Left lung (tissue), 10 donors: ENCODE data around the gene CD164L2. TPM values are rescaled to one million over a fixed set of nuclear protein-coding genes. Genes with fewer than 3 reads are reported as not detected.

Experiments
- ATAC-seq: fragments of 200-7000 bp; cut with Tn5 transposase; one replicate; pipeline ENCODE4 v1.9.1; 2020; ENCODE audit warnings: moderate library complexity
- DNase-seq, 4 donors: peaks; one replicate each; pipeline ENCODE4 v3.0.0-alpha.2; 2013 to 2020
- H3K27ac ChIP-seq, 2 donors: fragments of 200-600 bp; sonication (generic) in 1 of 2; one replicate each; pipeline versions ENCODE4 v1.5.0 to v1.8.0; 2020 to 2021
- H3K27me3 ChIP-seq, 2 donors: fragments of 200-600 bp; sonication (generic) in 1 of 2; one replicate each; pipeline versions ENCODE4 v1.5.0 to v1.8.0; 2020 to 2021
- H3K36me3 ChIP-seq, 2 donors: fragments of 200-600 bp; sonication (generic) in 1 of 2; one replicate each; pipeline versions ENCODE4 v1.5.0 to v1.8.0; 2020 to 2021
- H3K4me1 ChIP-seq, 2 donors: fragments of 200-600 bp; one replicate each; pipeline ENCODE4 v1.8.0; 2021
- H3K4me3 ChIP-seq, 2 donors: fragments of 200-600 bp; sonication (generic) in 1 of 2; one replicate each; pipeline versions ENCODE4 v1.5.0 to v1.8.0; 2020 to 2021; ENCODE audit warnings: mild to moderate bottlenecking in 1 of 2
- H3K9me3 ChIP-seq, 2 donors: fragments of 200-600 bp; sonication (generic) in 1 of 2; one replicate each; pipeline versions ENCODE4 v1.5.0 to v1.8.0; 2020 to 2021
- intact Hi-C, 2 donors: fragments of 100-400 bp; cut with DNase I; formaldehyde crosslinking; loops; one replicate each; pipeline versions ENCODE4 v1.11.2 to v1.14.2; 2022
- polyA plus RNA-seq, 6 donors: library from polyadenylated mRNA; unstranded; fragments of 120-200 nt; gene quantifications; one replicate each; pipeline ENCODE4 v1.2.1, GENCODE V29; 2013; ENCODE audit not compliant: insufficient read length in 6 of 6
- total RNA-seq, 2 donors: library from RNA; stranded (reverse); fragmentation: NEBNext Ultra II Directional; extraction: Animal tissue kit (Norgen Biotek cat#: 25700); gene quantifications; one replicate each; pipeline ENCODE4 v1.2.1, GENCODE V29; 2021
- TF ChIP-seq, protein P1 (sequence below), 2 donors: fragments of 200-600 bp; sonication (generic) in 1 of 2; IDR thresholded peaks; one replicate each; pipeline versions ENCODE4 v1.5.0 to v1.8.0; 2021; ENCODE audit warnings: antibody characterized with exemption in 2 of 2
- donor health status: DM: no; HTN: yes; CAD: no.
- donor health status: DM: no; HTN: no; CAD: no.

Gene CD164L2
- total and polyA plus RNA-seq, 8 donors = 0.33 to 5.9 (median 1.7) TPM

GRCh38 chr1:27366113-27366410, 17.1 kb downstream of the CD164L2 start:
- DNase-seq (peak; percentile 77 to 96 (median 88)), ATAC-seq (peak; percentile 67)
- H3K27ac ChIP-seq = peak overlapping the region; percentile 91 to 98
- H3K36me3 ChIP-seq = peaks cover 0 to 39% of the 10 kb centered on the region in 2 donors
- H3K9me3 ChIP-seq = no peaks in the 10 kb centered on the region
- peak overlapping the region; percentile 67 to 74 for H3K4me3 ChIP-seq
- intact Hi-C loops = no loop called here
- TF ChIP-seq, protein P1, sequence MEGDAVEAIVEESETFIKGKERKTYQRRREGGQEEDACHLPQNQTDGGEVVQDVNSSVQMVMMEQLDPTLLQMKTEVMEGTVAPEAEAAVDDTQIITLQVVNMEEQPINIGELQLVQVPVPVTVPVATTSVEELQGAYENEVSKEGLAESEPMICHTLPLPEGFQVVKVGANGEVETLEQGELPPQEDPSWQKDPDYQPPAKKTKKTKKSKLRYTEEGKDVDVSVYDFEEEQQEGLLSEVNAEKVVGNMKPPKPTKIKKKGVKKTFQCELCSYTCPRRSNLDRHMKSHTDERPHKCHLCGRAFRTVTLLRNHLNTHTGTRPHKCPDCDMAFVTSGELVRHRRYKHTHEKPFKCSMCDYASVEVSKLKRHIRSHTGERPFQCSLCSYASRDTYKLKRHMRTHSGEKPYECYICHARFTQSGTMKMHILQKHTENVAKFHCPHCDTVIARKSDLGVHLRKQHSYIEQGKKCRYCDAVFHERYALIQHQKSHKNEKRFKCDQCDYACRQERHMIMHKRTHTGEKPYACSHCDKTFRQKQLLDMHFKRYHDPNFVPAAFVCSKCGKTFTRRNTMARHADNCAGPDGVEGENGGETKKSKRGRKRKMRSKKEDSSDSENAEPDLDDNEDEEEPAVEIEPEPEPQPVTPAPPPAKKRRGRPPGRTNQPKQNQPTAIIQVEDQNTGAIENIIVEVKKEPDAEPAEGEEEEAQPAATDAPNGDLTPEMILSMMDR (IDR thresholded peaks at IDR 0.05) = no peak
- peaks cover 0 to 7% of the 10 kb centered on the region in 2 donors for H3K27me3 ChIP-seq
- peaks cover 23 to 58% of the 10 kb centered on the region in 2 donors for H3K4me1 ChIP-seq

DNA sequence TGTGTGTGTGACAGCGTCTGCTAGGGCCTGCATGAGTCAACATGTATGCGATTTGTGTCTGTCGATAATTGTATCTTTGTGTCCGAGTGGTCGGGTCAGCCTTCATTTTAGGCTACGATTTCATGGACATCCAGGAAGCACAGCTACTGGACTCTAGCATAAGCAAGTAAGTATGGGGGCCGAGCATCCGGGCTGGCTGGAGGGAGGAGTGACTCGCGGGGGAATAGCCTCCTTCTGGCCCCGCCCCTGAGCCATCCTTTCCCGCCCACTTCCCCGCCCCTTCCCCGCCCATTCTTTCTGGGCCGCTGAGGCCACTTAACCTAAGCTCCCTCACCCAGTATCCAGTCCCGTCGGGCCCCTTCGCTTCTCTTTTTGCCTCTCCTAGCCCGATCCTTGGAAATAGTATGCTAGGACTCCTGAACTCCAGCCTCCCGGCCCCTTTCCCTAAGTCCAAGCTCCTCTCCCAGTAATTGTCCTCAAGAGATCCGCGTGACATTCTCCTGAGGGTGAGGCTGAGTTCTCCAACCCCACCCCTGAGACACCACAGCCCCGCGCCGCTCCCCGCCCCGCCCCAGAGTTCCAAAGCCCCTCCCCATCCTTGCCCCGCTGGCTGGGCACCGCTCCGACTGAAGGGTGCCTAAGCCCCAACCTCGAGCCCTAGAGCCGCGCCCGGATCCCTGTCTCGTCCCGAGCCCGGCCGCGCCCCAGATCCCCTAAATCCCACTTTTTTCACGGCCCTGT, 17.6 kb downstream of the CD164L2 start:
- intact Hi-C loops = no loop called here
- peak overlapping the region; percentile 91 to 98 for H3K27ac ChIP-seq
- ATAC-seq (peak; percentile 82), DNase-seq (peak; percentile 87 to 94 (median 92))
- peaks cover 0 to 45% of the 10 kb centered on the region in 2 donors for H3K36me3 ChIP-seq
- peak overlapping the region; percentile 67 to 74 for H3K4me3 ChIP-seq
- H3K27me3 ChIP-seq = peaks cover 0 to 7% of the 10 kb centered on the region in 2 donors
- H3K9me3 ChIP-seq = no peaks in the 10 kb centered on the region
- H3K4me1 ChIP-seq = peaks cover 23 to 63% of the 10 kb centered on the region in 2 donors
- TF ChIP-seq, protein P1 (IDR thresholded peaks at IDR 0.05) = no peak

DNA sequence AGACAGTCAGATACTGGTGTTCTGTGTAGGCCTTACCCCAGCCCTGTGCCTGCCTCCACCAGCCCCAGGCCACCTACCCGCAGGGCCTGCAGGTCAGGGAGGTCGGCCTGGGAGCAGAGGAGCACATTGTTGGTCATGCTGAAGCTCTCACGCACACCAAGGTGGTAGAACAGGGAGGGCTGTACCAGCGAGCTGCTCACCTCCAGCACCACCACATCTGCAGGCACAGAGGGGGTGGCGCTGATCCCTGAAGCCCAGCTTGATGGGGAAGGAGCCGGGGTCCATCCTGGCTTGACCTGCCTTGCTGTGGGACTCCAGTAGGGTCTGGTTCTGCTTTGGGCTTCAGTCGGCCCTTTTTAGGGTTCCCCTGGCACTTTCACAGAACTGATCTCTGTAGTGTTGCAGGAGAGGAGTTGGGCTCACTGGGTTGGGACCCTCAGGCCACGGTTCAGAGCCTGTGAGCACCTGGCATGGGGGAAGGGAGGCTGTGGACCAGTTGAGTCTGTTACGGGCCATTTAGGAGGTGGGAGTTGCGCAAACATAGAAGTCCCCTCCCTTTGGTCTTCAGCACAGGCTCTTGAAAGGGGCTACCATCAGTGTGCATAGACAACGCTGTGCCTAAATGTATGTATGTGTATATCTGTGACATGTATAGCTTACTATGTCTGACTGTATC, 18.3 kb downstream of the CD164L2 start:
- ATAC-seq (no peak), DNase-seq (no peak)
- TF ChIP-seq, protein P1 (IDR thresholded peaks at IDR 0.05) = no peak
- H3K4me1 ChIP-seq = peaks cover 23 to 62% of the 10 kb centered on the region in 2 donors
- peaks cover 0 to 7% of the 10 kb centered on the region in 2 donors for H3K27me3 ChIP-seq
- intact Hi-C loops = no loop called here
- H3K4me3 ChIP-seq = peak overlapping the region; percentile 24 to 74
- H3K9me3 ChIP-seq = no peaks in the 10 kb centered on the region
- peaks cover 0 to 52% of the 10 kb centered on the region in 2 donors for H3K36me3 ChIP-seq
- H3K27ac ChIP-seq = peak overlapping the region; percentile 91 to 98

GRCh38 chr1:27363766-27364695, 19.1 kb downstream of the CD164L2 start:
- Histone ChIP-seq H3K4me3 (no peak overlapping the region), H3K27ac (no peak overlapping the region), H3K27me3 (peaks cover 0 to 7% of the 10 kb centered on the region in 2 donors), H3K36me3 (peaks cover 0 to 60% of the 10 kb centered on the region in 2 donors), H3K9me3 (no peaks in the 10 kb centered on the region), H3K4me1 (peaks cover 23 to 56% of the 10 kb centered on the region in 2 donors)
- DNase-seq = peak in 1 of 4 donors; percentile 72
- TF ChIP-seq, protein P1 (IDR thresholded peaks at IDR 0.05) = no peak
- no peak for ATAC-seq
- intact Hi-C loops = no loop called here
